Activated CD8-positive, alpha-beta memory T cell treated with anti-CD3 and anti-CD28 coated beads for 24 hours (primary cell): ENCODE results near the gene ANKZF1.
"Not testable (repeated sequence)": the region's sequence is repeated elsewhere in the genome, so short reads cannot be mapped to it uniquely, and the experiment has no call there.

Experiments used
- DNase-seq: peaks from one replicate; pipeline ENCODE4 v3.0.0-alpha.2; 2020

Gene ANKZF1

GRCh38 chr2:219229305-219230058 lies at the start of gene ANKZF1, which contains the start of gene ATG9A:
Gene ANKZF1, plus strand, starts transcription at chr2:219229806. Its CDS starts 452 bp downstream, at chr2:219230258.
Gene ATG9A, minus strand, starts transcription at chr2:219229636. Its CDS starts 1,612 bp downstream, at chr2:219228024.
- DNase-seq: peak; percentile 97

GRCh38 chr2:219180961-219181360 lies 48.6 kb upstream of the ANKZF1 start:
- DNase-seq: no peak

- DNase-seq: no peak
Observed at GRCh38 chr2:219181531-219181930, 48.1 kb upstream of the ANKZF1 start.

- DNase-seq: no peak
Observed at GRCh38 chr2:219182331-219183150, 47.1 kb upstream of the ANKZF1 start.

GRCh38 chr2:219183151-219183772 lies 46.3 kb upstream of the ANKZF1 start:
- DNase-seq: no peak

GRCh38 chr2:219184121-219184520 lies 45.5 kb upstream of the ANKZF1 start:
- no peak for DNase-seq

GRCh38 chr2:219186754-219187456 lies 42.7 kb upstream of the ANKZF1 start:
- DNase-seq: no peak

GRCh38 chr2:219197388-219197787 lies 32.2 kb upstream of the ANKZF1 start:
- no peak for DNase-seq

- no peak for DNase-seq
Observed at GRCh38 chr2:219198974-219199373, 30.6 kb upstream of the ANKZF1 start.

GRCh38 chr2:219199470-219200211 lies 30.0 kb upstream of the ANKZF1 start:
- no peak for DNase-seq

- DNase-seq: peak; percentile 83
Observed at GRCh38 chr2:219200502-219201326, 28.9 kb upstream of the ANKZF1 start.

GRCh38 chr2:219201331-219201730 lies 28.3 kb upstream of the ANKZF1 start:
- DNase-seq: not testable (repeated sequence)

GRCh38 chr2:219204425-219205164 lies 25.0 kb upstream of the ANKZF1 start:
- no peak for DNase-seq

GRCh38 chr2:219205165-219205538 lies 24.5 kb upstream of the ANKZF1 start:
- no peak for DNase-seq

GRCh38 chr2:219205981-219206327 lies 23.7 kb upstream of the ANKZF1 start:
- DNase-seq: no peak

GRCh38 chr2:219206328-219207133 lies 23.1 kb upstream of the ANKZF1 start, which contains the start of gene ZFAND2B:
Gene ZFAND2B, plus strand, starts transcription at chr2:219206782. Its CDS starts 206 bp downstream, at chr2:219206988.
- peak; percentile 98 for DNase-seq

- DNase-seq: no peak
Observed at GRCh38 chr2:219207134-219207883, 22.3 kb upstream of the ANKZF1 start.

- no peak for DNase-seq
Observed at GRCh38 chr2:219207884-219208740, 21.5 kb upstream of the ANKZF1 start.
